C1 segment of cervical spinal cord (tissue), 14 donors: ENCODE results near the gene AGAP1.
A peak's percentile ranks its signal among the peaks of the same experiment; 100 is the strongest.

ENCODE experiments used
- DNase-seq, 14 donors: peaks; one replicate each; lab custom pipeline; 2025; lab: John Stamatoyannopoulos, UW

The AGAP1 gene

DNA sequence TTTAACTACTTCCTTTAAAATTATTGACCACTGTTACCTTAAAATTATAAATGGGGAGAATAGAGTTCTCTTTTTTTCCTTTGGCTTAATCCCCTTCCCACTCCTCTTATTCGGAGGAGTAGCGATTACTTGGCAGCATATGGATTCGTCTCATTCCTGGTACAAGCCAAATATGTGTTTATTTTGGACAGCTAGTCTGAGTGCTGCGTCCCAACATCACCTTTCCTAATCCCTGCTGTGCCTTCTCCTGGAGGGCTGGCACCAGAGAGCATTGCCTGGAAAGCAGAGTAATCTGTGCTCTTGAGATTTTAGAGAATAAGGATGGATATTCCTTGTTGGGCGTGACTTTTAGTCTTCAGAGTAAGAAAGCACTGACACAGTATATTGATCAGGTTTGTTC, 185.6 kb downstream of the AGAP1 start:
- peak in 1 of 14 donors; percentile 20 for DNase-seq

DNA sequence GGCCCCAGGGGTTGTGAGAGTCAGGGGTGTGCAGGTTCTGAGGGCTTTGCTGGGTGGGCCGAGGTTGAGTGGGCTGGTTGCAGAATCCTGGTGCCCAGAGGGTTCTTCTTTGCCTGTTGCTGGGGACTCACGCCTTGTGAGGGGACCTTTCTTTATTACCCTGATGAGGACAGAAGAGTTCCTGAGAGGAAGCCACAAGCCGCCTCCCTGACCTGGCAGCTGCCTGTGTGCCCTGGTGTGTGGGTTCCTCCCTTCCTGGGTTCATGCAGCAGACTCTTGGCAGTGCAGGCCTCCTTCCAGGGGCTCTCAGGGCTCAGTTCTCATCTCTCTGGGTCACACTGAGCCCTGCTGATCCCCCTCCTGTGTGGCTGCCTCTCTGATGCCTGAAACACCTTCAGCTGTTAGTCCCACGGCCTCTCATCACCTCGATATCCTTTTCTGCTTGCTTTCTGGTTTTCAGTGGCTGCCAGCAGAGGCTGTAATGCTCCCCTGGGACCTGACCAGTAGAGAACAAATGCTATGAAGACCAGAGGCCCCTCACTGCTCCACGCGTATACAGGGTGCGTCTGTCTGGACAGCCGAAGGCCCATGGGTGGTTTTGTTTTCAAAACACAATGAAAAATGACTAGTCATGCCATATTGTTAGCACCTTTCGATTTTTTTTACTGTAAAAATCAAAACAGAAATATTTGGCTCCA, 191.3 kb downstream of the AGAP1 start:
- DNase-seq = no peak

DNA sequence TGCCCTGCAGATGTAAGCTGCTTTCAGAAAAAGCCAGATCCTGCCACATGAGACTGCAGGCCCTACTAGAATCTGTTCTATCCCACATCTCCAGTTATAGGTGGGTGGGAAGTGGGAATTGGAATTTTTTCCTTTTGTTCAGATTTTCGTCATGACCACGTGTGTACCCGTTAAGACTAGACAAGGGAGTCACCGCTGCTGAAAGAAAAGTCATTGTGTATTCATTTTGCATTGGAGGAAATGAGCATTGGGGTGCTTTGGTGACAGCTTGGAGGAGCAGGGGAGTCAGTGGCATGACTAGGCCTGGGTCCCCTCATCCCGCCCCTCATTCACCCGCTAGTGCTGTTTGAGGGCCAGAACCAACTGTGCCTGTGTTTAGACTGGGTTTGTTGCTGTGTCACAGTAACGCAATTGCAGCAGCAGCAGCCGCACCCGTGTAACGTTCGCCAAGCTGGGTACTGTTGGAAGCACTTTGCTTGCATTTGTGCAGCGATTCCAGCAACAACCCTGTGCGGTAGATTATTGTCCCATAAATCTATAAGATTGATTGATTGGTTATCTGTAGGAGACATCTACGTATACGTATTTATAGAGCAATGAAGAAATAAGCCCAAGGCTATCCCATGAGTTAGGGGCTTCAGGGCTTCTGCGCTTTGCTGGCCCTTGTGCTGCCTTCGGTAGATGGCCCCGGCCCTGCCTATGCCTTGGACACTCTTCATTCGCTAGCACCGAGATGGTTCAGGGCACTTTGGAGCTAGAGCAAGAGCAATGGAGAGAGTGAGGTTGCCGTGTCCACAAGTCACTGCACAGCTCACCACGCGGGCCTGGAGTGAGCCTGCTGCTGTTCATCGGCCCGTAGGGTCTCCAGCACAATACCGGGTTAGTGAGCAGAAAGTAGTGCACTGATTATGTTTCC, 194.9 kb downstream of the AGAP1 start:
- peak in 3 of 14 donors; percentile 18 to 46 (median 34) for DNase-seq

DNA sequence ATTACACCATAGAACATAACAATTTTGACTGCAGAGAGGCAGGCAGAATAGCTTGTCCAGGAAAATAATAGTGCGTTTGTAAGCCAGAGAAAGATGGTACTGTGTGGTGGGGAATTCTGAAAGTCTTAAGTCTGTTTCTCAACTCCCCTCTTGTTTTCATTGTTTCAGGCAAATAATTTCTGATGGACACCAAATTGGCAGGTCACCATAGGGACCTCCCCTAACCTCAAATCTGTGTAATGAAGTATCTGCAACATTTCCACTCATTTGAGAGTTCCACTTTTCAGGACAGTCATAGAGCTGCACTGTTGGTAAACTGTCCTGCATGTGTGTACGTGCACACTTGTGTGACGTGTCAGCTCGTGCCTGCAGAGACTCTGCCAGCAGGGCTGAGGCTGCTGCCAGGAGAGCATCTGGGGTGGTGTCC, 195.6 kb downstream of the AGAP1 start:
- peak in 1 of 14 donors; percentile 16 for DNase-seq

DNA sequence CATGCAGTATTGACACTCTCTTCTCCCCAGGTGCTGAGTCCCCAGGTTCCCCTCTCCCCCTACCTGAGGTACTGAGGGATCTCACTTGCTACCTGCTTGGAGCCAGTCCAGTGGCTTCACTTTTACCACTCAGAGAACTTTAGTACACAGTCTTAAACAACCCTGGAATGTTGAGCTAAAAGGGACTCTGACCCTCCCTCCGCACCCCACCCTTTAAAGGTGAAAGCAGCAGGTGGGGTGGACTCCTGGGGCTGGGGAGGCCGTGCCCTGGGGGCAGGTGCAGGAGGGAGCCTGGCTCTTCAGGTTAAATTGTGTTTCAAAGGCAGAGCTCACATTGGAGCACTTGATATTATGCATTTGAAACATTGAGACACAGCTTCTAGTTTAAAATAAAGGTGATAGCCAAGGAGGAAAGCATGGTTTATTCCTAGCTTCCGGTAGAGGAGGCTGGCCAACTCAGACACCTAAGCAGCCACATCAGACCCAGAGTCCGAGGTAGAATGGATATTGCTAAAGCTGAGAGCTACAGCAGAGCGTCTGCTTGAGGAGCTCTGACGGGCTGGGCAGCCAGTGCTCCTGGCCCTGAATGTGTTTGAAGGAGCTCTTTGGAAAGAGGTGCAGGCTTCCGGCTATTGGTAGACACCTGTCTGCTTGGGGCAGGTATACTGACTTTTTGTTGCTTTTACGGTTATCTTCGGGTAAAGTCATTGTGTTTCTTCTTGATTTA, 196.4 kb downstream of the AGAP1 start:
- DNase-seq = no peak

DNA sequence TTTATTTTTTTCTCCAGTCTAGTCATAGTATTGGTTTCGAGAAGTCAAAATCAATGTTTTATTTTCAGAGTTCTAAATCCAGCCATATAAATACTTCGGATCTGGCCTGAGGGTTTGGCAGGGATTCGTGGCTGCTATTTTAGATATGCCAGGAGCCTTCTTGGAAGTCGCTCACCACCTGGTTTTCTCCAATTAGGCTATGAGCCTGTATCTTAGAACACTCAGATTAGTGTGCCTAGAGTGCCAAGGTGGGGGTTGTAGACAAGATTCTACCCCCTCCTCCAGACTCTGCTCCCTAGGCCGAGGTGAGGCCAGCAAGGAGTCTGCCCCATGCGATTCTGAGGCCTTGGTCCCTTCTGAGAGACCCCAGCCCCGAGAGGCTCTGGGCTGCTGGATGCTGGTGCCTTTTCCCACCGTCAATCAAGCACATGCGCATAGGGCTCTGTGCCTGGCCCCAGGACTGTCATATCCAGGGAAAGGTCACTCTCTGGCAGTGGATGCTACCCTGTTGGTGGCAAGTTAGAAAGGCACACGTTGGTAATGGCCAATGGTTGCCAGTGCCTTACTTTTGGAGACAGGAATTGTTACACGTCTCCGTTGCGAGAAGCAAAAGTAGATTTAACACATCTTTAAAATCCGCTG, 197.1 kb downstream of the AGAP1 start:
- DNase-seq = no peak

DNA sequence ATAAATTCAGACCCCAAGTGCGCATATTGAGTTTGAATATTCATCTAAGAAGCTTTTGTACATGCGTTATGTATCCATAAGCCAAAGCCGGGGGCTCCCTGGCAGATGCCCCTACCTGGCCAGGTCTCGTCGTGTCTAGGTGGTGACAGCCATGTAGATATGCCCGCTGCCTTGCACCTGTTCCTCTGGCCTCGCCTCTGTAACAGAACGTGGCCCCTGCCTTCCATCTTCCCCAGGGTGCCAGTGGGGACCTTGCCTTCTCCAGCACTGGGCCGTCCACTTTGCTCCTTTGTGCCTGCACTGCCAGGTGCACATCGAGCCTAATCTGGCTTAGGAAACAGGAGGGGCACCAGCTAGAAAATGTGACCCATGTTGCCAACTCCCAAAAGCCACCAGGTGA, 198.2 kb downstream of the AGAP1 start:
- no peak for DNase-seq

DNA sequence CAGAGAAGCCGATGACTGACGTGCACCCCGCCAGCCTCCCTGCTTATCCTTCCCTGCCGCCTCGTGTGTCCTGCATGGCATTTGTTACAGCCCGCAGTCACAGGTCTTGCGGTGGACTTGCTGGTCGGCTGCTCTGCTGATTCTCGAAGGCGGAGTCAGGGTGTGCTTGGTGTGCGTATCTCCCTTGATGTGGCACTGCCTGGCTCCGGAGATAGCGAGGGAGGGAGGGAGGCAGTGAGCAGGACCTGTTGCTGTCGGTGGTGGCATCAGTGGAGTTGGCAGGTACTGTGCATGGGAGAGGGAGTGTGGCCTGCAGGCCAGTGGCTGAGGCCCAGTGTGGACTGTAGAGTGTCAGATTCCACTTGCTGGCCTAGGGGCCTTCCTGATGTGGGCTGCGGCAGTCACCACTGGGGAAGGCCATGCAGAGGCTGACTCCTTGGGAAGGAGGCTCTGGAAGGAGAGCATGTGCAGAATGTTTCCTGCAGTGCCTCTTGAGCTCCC, 198.9 kb downstream of the AGAP1 start:
- DNase-seq = no peak

DNA sequence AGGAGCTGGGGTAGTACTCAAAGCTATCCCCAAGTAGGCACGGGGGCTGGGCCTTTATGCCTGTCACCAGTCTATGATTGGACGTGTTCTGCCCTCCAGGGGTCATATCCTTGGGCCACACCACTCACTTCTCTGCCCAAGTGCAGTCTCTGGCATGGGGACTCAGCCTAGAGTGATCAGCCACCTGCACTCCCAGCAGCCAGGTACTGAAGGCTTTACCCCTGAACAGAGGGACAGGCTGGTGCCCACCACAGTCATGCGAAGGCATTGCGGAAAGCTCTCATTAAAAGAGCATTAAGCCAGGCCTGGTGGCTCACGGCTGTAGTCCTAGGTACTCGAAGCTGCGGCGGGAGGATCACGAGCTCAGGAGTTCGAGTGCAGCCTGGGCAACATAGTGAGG, 199.4 kb downstream of the AGAP1 start:
- no peak for DNase-seq

DNA sequence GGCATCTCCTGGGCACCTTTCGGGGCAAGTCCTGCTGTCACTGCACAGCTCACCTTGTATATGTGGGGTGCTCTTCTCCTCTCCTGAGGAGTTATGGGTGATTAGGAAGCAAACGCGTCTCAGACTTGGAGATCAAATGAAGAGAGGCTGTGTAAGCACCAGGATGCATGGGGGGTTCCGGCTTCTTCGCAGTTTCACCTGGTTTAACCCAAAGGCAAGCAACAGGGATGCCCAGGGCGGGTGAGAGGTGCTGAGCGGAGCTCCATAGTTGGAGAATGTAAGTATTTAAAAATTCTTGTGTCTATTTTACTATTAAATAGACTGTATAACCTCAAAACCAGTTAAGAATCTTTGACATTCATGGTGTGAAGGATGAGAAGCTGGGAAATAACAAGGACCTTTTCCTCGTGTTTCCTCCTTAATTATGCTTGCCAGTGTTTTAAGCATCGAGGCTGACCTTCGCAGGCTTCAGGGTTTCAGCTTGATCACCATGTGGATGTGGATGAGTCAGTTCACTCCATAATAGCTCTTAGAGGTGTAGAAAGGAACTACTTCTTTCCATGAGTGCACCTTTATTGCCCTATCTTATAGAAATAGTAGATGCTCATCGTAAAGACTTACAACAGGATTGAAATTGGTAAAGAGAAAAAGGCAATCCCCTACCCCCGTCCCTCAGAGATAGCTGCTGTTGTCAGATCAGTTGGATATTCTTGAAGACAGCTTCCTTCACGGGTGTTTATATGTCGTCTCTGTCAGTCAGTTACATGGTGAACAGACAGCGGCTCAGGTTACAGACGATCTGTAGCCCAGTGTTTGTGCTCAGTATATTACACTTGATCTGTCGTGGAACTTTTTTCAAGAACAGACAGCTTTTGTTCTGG, 201.1 kb downstream of the AGAP1 start:
- DNase-seq = no peak

DNA sequence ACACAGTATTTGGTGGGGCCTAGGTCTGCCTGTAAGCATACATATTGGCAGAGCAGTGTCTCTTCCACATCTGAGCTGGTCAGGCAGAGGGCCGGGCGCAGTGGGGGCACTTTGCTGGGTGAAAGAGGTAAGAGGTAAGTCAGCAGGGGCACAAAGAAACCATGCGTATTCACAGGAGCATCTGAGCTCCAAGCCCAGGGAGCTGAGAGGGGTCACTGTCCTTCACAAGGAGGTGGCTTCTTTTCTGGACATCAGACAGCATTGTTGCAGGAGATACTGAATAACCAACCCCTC, 201.7 kb downstream of the AGAP1 start:
- no peak for DNase-seq

DNA sequence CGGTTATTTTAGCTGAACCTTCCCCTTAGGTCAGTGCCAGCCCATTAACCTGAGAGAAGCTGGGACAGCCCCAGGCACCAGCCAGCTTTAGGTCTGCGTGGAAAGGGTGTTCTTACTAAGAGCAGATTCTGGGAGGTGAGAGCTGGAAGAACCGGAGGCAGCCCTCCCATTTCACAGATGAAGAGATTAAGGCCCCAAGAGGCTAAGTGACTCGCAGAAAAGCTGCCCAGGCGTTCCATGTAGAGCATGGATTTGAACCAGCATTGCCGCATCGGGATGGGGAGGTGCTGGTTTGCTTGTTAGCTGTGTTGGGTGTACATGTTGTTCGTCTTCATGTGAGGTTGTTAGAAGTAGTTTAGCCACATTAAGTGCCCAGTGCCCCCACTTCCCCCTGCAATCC, 203.2 kb downstream of the AGAP1 start:
- no peak for DNase-seq

DNA sequence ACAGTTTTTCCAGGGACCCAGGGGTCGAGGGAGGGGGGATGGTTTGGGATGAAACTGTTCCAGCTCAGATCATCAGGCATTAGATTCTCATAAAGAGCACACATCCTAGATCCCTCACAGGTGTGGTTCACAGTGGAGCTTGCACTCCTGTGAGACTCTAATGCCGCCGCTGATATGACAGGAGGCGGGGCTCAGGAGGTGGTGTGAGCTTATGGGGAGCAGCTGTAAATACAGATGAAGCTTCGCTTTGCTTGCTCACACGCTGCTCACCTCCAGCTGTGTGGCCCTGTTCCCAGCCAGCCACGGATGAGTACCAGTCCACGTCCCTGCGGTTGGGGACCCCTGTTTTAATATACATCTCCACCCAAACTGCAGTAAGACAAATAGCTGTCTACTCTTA, 204.2 kb downstream of the AGAP1 start:
- DNase-seq = no peak

DNA sequence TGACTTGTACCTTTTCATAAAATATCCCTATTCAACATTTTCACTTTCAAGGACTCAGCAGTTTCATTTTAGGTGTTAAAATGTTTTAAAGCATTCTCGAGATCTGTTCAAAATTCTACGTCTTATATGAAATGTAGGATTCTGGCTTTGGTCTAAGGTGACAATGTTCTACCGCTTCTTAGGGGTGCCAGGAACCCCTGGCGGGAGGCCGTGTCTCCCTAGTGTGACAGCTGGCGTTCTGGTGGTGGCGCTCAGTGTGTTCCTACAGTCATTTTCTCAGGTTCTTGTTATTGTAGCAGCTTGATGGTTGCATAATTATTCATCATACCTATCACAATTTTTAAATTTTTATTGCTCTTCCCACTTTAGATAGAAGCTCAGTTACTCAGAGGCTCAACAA, 204.6 kb downstream of the AGAP1 start:
- no peak for DNase-seq

DNA sequence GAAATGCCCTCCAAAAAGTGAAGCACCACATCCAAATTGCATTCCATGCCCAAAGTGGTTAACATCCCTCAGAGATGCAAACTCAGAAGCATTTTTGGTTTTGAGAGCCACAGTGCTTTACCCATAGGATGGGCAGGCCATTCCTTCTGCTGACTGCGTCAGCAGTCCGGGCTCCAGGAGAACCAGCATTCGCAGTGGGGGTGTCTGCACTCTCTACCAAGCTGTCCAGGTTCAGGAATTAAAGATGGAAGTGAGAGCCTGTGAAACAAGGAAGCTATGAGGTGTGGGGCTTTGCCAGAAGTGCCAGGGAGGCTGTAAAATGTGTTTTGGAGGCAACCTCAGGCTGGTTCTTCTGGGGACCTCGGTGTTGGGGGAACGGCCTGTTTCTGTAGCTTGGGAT, 205.7 kb downstream of the AGAP1 start:
- no peak for DNase-seq

DNA sequence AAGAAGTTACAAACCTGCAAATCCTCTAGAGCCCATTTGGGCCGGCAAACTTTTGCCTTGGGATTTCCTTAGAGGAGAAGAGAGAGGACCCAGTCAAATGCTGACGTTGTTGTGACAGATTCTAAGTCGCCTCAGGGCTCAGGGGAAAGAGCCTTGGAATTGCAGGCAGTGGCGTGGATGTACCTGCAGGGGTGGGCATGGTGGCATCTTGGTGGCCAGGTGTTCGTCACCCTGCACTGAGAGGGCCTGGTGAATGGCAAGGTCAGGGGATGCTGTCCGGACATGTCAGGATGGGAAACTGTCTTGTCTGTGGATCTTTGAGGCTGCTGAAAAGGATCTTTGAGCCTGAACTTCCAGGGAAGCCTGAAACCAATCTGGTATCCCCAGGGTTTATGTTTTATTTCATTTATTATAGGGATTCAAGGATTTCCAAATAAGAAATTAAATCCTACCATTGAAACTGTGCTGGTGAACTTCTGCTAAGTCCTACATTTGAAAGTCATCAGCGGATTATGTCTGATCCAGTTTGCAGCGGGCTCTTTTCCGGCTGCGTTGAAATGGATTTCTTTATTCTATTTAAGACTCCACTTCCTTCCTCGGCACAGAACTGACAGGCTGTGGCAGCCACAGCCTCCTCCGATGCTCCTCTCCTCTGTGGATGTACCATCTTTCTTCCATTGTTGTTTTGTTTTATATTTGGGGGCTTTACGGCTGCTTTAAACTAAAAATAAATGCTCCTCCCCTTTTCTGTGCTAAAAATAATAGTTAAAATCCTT, 207.6 kb downstream of the AGAP1 start:
- no peak for DNase-seq

DNA sequence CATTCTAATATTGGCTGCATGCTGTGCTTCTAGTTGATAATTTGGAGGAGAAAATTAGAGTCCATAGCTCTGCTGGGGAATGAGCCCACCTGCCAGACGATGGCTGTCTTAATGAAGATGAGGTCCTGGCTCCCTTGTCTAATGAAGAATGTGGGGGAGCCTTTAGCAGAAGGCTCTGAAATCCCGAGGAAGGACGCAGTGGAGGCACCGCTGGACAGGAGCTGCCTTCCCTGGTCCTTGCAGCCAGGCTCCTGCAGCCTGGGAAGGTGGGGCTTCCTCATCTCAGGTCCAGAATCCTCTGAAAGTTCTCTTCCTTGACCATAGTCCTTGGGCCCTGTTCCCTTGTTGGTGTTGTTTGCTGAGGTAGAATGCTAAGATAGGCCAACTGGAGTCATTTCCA, 208.3 kb downstream of the AGAP1 start:
- no peak for DNase-seq

DNA sequence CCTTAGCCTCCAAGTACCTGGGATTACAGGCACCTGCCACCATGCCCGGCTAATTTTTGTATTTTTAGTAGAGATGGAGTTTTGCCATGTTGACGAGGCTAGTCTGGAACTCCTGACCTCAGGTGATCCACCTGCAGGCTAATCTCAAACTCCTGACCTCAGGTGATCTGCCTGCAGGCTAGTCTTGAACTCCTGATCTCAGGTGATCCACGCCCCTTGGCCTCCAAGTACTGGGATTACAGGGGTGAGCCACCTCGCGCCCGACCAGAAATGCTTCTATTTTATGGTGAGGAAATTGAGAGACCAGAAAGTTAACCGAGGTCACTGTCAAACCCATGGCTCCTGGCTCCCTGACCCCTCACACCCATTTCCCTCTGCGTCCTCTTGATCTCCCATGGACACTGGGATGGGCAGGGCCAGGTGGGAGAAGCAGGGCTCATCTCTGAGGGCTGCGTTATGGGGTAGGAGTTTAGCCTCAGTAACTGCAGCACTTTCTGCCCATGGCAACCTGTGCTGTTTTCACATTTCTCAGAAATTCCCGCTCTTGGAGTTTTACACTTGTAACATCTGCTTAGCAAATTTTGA, 210.0 kb downstream of the AGAP1 start:
- DNase-seq = no peak

DNA sequence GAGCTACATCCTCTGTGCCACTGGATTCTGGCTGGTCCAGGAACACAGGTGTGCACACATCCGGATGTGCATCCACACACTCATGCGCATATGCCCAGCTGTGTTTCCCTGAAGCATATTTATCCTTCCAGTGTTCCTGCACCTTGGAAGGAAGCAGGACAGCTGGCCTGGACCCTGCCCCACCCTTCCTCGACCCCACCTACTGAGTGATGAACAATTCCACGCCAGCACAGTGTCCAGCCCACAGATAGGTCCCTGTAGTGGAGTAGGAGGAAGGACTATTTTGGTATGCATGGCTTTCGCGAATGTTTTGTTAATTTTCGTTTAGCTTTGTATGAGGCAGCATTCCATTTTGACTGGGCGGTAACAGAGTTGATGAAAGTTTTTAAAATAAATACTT, 211.5 kb downstream of the AGAP1 start:
- DNase-seq = no peak

DNA sequence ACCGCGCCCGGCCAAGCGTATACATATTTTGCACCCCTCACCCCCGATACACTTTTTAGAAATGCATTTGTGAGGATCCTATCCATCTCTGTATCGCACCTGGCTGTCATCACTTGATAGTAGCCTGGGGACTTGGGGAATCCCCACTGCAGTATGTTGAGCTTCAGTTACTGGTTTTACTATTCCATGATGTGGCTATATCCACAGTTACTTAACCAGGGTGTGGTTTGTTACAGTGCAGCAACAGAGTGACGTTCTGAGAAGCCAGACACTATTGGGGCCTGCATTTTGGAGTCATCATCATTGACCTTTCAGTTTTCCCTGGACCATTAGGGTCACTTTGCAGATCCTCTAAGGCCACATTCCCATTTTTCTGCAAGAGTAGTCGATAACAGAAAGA, 212.7 kb downstream of the AGAP1 start:
- DNase-seq = no peak
